H1 (cell line): ENCODE results near the gene GABRR2. TPM values are rescaled to one million over a fixed set of nuclear protein-coding genes. Genes with fewer than 3 reads are reported as not detected.

Source experiments
- EGR1 ChIP-seq: IDR thresholded peaks from 2 replicates; pipeline ENCODE4 v1.6.1; 2011; ENCODE audit warnings: low read depth, low read length, borderline replicate concordance
- FOSL1 ChIP-seq: IDR thresholded peaks from 2 replicates; pipeline ENCODE4 v1.6.1; 2011; ENCODE audit warnings: mild to moderate bottlenecking, low read depth, low read length, moderate library complexity; ENCODE audit not compliant: insufficient read depth
- JUND ChIP-seq: IDR thresholded peaks from 2 replicates; pipeline ENCODE4 v1.6.1; 2011; ENCODE audit warnings: mild to moderate bottlenecking, improper control_type of control experiment, low read length
- POLR2AphosphoS5 ChIP-seq: IDR thresholded peaks from 2 replicates; pipeline ENCODE4 v1.6.1; 2011; ENCODE audit warnings: low read depth, low read length
- POU5F1 ChIP-seq: IDR thresholded peaks from 2 replicates; pipeline ENCODE4 v1.6.1; 2011; ENCODE audit warnings: low read depth, mild to moderate bottlenecking, low read length, moderate library complexity
- SIN3A ChIP-seq, 2 experiments: IDR thresholded peaks in 1 of 2; conservative IDR thresholded peaks in 1 of 2; 2 replicates each; pipeline ENCODE4 v1.6.1; 2011 to 2012; ENCODE audit warnings: low read length in 2 of 2, improper control_type of control experiment in 1 of 2, low read depth in 1 of 2, mild to moderate bottlenecking in 1 of 2
- polyA plus RNA-seq, 7 experiments: library from polyadenylated mRNA; depleted of rRNA in 3 of 7; stranded (reverse) in 5 of 7; unstranded in 2 of 7; fragments of >200 nt in 5 of 7; fragments of 200-250 nt in 2 of 7; gene quantifications; 1 replicate in 5 of 7; 2 replicates in 1 of 7; 4 replicates in 1 of 7; pipeline versions ENCODE4 v1.2.1 to v1.2.3, GENCODE V29; 2011 to 2013; ENCODE audit warnings: missing spikeins in 2 of 7, mixed read lengths in 2 of 7
- total RNA-seq: library from RNA; stranded (reverse); fragmentation: NEBNext Ultra II Directional; extraction: Animal tissue kit (Norgen Biotek cat#: 25700); gene quantifications from 2 replicates; pipeline ENCODE4 v1.2.1, GENCODE V29; 2021
- TF ChIP-seq, protein P1 (sequence below): IDR thresholded peaks from 2 replicates; pipeline ENCODE4 v1.6.1; 2012; ENCODE audit warnings: low read length, inconsistent platforms
- TF ChIP-seq, protein P2 (sequence below): IDR thresholded peaks from 2 replicates; pipeline ENCODE4 v1.6.1; 2011; ENCODE audit warnings: low read depth, mild to moderate bottlenecking, low read length; ENCODE audit not compliant: insufficient read depth

Gene GABRR2
- total and polyA plus RNA-seq, 2 of the 8 experiments (the other 6 are each of a cell fraction or from before 2014, with no cell fraction given): not detected

DNA sequence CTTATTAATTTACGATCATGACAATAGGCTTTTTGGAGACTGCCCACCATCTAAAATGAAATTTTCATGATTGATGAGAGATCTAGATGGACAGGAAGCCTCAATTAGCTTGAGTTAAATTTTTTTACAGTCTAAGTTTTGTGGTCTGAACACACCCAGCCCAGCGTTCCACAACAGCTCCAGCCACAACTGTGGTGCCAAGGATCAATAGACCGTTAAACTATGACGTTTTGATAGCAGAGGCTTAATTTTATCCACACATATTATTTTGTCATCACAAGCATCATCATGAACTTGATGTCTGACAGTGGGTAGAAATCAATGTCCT, 92.4 kb downstream of the GABRR2 start (continued):
- TF ChIP-seq, protein P1, sequence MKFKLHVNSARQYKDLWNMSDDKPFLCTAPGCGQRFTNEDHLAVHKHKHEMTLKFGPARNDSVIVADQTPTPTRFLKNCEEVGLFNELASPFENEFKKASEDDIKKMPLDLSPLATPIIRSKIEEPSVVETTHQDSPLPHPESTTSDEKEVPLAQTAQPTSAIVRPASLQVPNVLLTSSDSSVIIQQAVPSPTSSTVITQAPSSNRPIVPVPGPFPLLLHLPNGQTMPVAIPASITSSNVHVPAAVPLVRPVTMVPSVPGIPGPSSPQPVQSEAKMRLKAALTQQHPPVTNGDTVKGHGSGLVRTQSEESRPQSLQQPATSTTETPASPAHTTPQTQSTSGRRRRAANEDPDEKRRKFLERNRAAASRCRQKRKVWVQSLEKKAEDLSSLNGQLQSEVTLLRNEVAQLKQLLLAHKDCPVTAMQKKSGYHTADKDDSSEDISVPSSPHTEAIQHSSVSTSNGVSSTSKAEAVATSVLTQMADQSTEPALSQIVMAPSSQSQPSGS: no peak
- TF ChIP-seq JUND (no peak), FOSL1 (no peak), POU5F1 (no peak), EGR1 (no peak), POLR2AphosphoS5 (no peak), SIN3A (conservative IDR thresholded peaks at IDR 0.05 in 1 of 2, IDR thresholded peaks at IDR 0.05 in 1 of 2; ENCODE audit: low read depth in 1 of 2, low read length in 2 of 2) (no peak)
- TF ChIP-seq, protein P2, sequence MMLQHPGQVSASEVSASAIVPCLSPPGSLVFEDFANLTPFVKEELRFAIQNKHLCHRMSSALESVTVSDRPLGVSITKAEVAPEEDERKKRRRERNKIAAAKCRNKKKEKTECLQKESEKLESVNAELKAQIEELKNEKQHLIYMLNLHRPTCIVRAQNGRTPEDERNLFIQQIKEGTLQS: no peak
